HepG2 (cell line): ENCODE measurements around the gene GBGT1. TPM values are rescaled to one million over a fixed set of nuclear protein-coding genes. Genes with fewer than 3 reads are reported as not detected.

Source experiments
- AHDC1 ChIP-seq: sonication (generic); formaldehyde crosslinking; IDR thresholded peaks from 2 replicates; pipeline ENCODE4 v1.5.1; 2020; ENCODE audit warnings: mild to moderate bottlenecking, missing genetic modification reagents, borderline replicate concordance
- BCL6 ChIP-seq: IDR thresholded peaks from 2 replicates; pipeline ENCODE4 v1.6.1; 2016; ENCODE audit warnings: missing genetic modification reagents, missing compliant biosample characterization
- CBX5 ChIP-seq: sonication (generic); formaldehyde crosslinking; IDR thresholded peaks from 2 replicates; pipeline ENCODE4 v1.4.0; 2020; ENCODE audit warnings: missing genetic modification reagents, borderline replicate concordance
- CHD4 ChIP-seq: fragments of 200-600 bp; sonication (generic); IDR thresholded peaks from 2 replicates; pipeline ENCODE4 v1.7.0; 2017; ENCODE audit warnings: mild to moderate bottlenecking, low read length, borderline replicate concordance
- GATA4 ChIP-seq: sonication (generic); IDR thresholded peaks from 2 replicates; pipeline ENCODE4 v1.6.1; 2016; ENCODE audit warnings: antibody characterized with exemption, low read depth, borderline replicate concordance
- GPBP1L1 ChIP-seq: sonication (generic); formaldehyde crosslinking; IDR thresholded peaks from 2 replicates; pipeline ENCODE4 v1.5.0; 2020; ENCODE audit warnings: mild to moderate bottlenecking, missing genetic modification reagents
- HDAC1 ChIP-seq: sonication (generic); formaldehyde crosslinking; IDR thresholded peaks from 2 replicates; pipeline ENCODE4 v1.5.1; 2020; ENCODE audit warnings: mild to moderate bottlenecking, missing genetic modification reagents
- HHEX ChIP-seq: IDR thresholded peaks from 2 replicates; pipeline ENCODE4 v1.6.1; 2016; ENCODE audit warnings: control low read depth
- HMG20A ChIP-seq: IDR thresholded peaks from 2 replicates; pipeline ENCODE4 v1.6.1; 2016; ENCODE audit warnings: borderline replicate concordance
- HNF4G ChIP-seq, 2 experiments: sonication (generic) in 1 of 2; formaldehyde crosslinking in 1 of 2; IDR thresholded peaks; 2 replicates each; pipeline versions ENCODE4 v1.4.0 to v1.6.1; 2011 to 2020; ENCODE audit warnings: borderline replicate concordance in 2 of 2, low read depth in 2 of 2, mild to moderate bottlenecking in 2 of 2, low read length in 1 of 2, missing genetic modification reagents in 1 of 2, moderate library complexity in 1 of 2
- IKZF1 ChIP-seq: fragments of 450-650 bp; IDR thresholded peaks from 2 replicates; pipeline ENCODE4 v1.7.1; 2016
- RAD51 ChIP-seq: fragments of 450-650 bp; IDR thresholded peaks from 2 replicates; pipeline ENCODE4 v1.6.1; 2016; ENCODE audit warnings: borderline replicate concordance
- SOX13 ChIP-seq, 3 experiments: fragments of 450-650 bp in 1 of 3; sonication (generic) in 1 of 3; formaldehyde crosslinking in 1 of 3; IDR thresholded peaks in 2 of 3; conservative IDR thresholded peaks in 1 of 3; 2 replicates each; pipeline versions ENCODE4 v1.5.0 to v1.6.1; 2016 to 2020; ENCODE audit warnings: antibody characterized with exemption in 1 of 3, mild to moderate bottlenecking in 1 of 3, missing compliant biosample characterization in 1 of 3, missing genetic modification reagents in 1 of 3, moderate library complexity in 1 of 3
- ZBTB21 ChIP-seq: sonication (generic); formaldehyde crosslinking; IDR thresholded peaks from 2 replicates; pipeline ENCODE4 v1.4.0; 2020; ENCODE audit warnings: missing genetic modification reagents
- ZBTB46 ChIP-seq: sonication (generic); formaldehyde crosslinking; IDR thresholded peaks from 2 replicates; pipeline ENCODE4 v1.4.0; 2020; ENCODE audit warnings: mild to moderate bottlenecking, missing genetic modification reagents, borderline replicate concordance
- ZNF143 ChIP-seq: sonication (generic); formaldehyde crosslinking; IDR thresholded peaks from 2 replicates; pipeline ENCODE4 v1.4.0; 2020; ENCODE audit warnings: missing genetic modification reagents
- ZNF30 ChIP-seq: sonication (generic); formaldehyde crosslinking; IDR thresholded peaks from 2 replicates; pipeline ENCODE4 v1.5.0; 2020; ENCODE audit warnings: mild to moderate bottlenecking, missing genetic modification reagents
- ZNF550 ChIP-seq: sonication (generic); formaldehyde crosslinking; IDR thresholded peaks from 2 replicates; pipeline ENCODE4 v1.4.0; 2020; ENCODE audit warnings: mild to moderate bottlenecking, missing genetic modification reagents, borderline replicate concordance
- ZNF614 ChIP-seq: IDR thresholded peaks from 2 replicates; pipeline ENCODE4 v1.6.1; 2018; ENCODE audit warnings: missing biosample characterization, missing genetic modification reagents, inconsistent platforms, borderline replicate concordance
- ZNF839 ChIP-seq: sonication (generic); formaldehyde crosslinking; IDR thresholded peaks from 2 replicates; pipeline ENCODE4 v1.4.0; 2020; ENCODE audit warnings: missing genetic modification reagents, mild to moderate bottlenecking, borderline replicate concordance
- polyA plus RNA-seq, 8 experiments: library from polyadenylated mRNA; depleted of rRNA in 3 of 8; stranded (reverse) in 7 of 8; unstranded in 1 of 8; fragments of >200 nt; fragmentation: Illumina TruSeq in 4 of 8; extraction: Trizol in 4 of 8; gene quantifications; 2 replicates each; pipeline versions ENCODE4 v1.2.1 to v1.2.3, GENCODE V29; 2011 to 2016; ENCODE audit warnings: low read depth in 4 of 8, missing spikeins in 1 of 8, mixed read lengths in 1 of 8; ENCODE audit not compliant: insufficient read depth in 1 of 8
- total RNA-seq, 5 experiments: library from RNA; depleted of rRNA; stranded (reverse); fragments of >200 nt; fragmentation: Illumina TruSeq; extraction: Trizol; gene quantifications; 2 replicates each; pipeline ENCODE4 v1.2.3, GENCODE V29; 2016; ENCODE audit warnings: low read depth in 1 of 5

Gene GBGT1
- total and polyA plus RNA-seq, 2 of the 13 experiments (the other 11 are each of a cell fraction or from before 2014, with no cell fraction given): not detected

- TF ChIP-seq CHD4 (no peak), IKZF1 (no peak), CBX5 (peak; percentile 32; the same call in 1 of the 2 replicates), ZBTB46 (CRISPR knock-in tag) (no peak), HDAC1 (peak; percentile 62), ZNF143 (CRISPR knock-in tag) (0 out of 2 replicates have a peak, but pooled peaks have one; percentile 17), AHDC1 (CRISPR knock-in tag) (no peak), RAD51 (no peak), GPBP1L1 (CRISPR knock-in tag) (no peak), ZNF30 (CRISPR knock-in tag) (peak; percentile 62; the same call in 1 of the 2 replicates), ZNF614 (no peak), HHEX (CRISPR knock-in tag) (no peak), SOX13 (IDR thresholded peaks at IDR 0.05) (no peak), SOX13 (CRISPR knock-in tag; conservative IDR thresholded peaks at IDR 0.05 in 1 of 2, IDR thresholded peaks at IDR 0.05 in 1 of 2) (peak in 1 of 2 experiments; percentile 31; a peak in 1 of 4 replicates), GATA4 (no peak), BCL6 (CRISPR knock-in tag) (peak; percentile 48; the same call in 1 of the 2 replicates), HMG20A (no peak), ZNF550 (CRISPR knock-in tag) (no peak), HNF4G (IDR thresholded peaks at IDR 0.05; ENCODE audit: borderline replicate concordance, low read depth, low read length) (no peak), HNF4G (CRISPR knock-in tag; IDR thresholded peaks at IDR 0.05; ENCODE audit: borderline replicate concordance, low read depth) (no peak), ZNF839 (CRISPR knock-in tag) (no peak), ZBTB21 (CRISPR knock-in tag) (no peak)
Observed at GRCh38 chr9:133149130-133150015, 14.3 kb downstream of the GBGT1 start (continued).
